AG09319 (cell line): ENCODE results near the gene PTF1A.
"Not testable (repeated sequence)": the region's sequence is repeated elsewhere in the genome, so short reads cannot be mapped to it uniquely, and the experiment has no call there.

ENCODE experiments used
- DNase-seq: peaks from one replicate; pipeline ENCODE4 v3.0.0-alpha.2; 2010; ENCODE audit warnings: low read depth; ENCODE audit errors: extremely low read depth
- TF ChIP-seq, protein P1 (sequence below): IDR thresholded peaks from 2 replicates; pipeline ENCODE4 v1.5.1; 2011; ENCODE audit warnings: low read depth, mild to moderate bottlenecking, inconsistent platforms, low read length, moderate library complexity

The PTF1A gene

DNA sequence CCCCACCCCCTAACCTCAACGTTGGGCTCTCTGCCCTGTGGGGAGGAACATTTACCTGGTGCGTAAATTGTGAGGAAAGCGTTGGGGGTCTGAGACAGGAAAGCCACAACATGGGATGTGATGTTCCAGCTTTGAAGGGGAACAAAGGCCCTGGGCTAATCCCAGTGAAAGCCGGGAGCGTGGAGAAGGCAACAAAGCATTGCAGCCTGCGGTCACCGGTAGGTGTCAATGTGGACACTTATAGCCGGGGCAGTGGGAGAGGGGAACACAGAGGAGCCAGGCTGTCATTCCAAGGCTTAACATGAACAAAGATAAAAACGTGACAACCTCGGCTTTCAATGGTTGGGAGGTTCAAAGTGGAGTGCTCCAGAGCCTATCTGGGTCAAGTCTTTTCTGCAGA is 12.7 kb downstream of the PTF1A start:
- no peak for DNase-seq
- TF ChIP-seq, protein P1, sequence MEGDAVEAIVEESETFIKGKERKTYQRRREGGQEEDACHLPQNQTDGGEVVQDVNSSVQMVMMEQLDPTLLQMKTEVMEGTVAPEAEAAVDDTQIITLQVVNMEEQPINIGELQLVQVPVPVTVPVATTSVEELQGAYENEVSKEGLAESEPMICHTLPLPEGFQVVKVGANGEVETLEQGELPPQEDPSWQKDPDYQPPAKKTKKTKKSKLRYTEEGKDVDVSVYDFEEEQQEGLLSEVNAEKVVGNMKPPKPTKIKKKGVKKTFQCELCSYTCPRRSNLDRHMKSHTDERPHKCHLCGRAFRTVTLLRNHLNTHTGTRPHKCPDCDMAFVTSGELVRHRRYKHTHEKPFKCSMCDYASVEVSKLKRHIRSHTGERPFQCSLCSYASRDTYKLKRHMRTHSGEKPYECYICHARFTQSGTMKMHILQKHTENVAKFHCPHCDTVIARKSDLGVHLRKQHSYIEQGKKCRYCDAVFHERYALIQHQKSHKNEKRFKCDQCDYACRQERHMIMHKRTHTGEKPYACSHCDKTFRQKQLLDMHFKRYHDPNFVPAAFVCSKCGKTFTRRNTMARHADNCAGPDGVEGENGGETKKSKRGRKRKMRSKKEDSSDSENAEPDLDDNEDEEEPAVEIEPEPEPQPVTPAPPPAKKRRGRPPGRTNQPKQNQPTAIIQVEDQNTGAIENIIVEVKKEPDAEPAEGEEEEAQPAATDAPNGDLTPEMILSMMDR = no peak

DNA sequence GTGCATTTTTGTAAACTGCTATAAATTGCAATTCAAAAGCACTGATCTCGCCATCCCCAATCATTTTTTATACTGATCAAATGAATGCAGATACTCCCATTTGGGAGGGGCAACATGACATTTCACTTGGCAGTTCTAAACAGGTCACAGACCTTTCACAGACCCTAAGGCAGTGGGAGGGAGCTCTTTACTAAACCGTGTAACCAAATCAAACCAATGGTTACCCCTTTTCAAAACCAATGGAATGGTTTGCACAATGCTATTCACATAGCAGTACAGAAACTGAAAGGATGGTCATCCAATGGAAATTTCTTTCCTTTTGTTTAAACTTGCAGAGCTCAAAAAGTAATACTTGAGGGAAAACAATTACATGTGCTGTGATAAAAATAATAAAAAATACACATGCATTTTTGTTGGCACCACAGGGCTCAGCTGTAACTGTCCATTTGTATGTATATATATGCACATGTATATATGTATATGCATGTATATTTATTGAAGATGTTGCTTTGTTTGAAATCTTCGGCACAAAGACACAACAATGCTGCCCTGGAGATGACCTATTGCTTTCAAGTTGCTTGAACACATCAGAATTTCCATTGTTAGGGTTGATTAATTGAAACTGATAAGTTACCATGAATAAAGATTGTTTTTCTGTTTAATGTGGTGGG is 14.0 kb downstream of the PTF1A start:
- TF ChIP-seq, protein P1 = no peak
- no peak for DNase-seq

DNA sequence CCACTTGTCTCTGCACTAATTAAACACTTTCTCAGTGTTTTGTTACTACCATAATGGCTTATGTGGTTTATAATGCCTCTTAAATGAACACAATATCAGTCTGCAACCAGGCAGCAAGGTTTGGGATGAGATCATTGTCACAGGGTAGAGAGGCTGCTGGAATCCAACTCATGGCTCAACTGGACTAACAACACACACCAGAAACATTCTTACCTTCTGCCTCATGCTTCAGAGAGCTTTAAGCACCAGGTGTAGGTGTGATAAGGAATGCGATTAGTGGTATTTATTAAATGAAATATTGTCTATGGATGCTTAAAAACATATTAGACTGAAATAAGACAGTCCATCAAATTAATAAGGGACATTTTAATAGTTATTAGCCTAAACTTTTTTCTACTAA is 25.4 kb downstream of the PTF1A start:
- TF ChIP-seq, protein P1 = no peak
- DNase-seq = no peak

DNA sequence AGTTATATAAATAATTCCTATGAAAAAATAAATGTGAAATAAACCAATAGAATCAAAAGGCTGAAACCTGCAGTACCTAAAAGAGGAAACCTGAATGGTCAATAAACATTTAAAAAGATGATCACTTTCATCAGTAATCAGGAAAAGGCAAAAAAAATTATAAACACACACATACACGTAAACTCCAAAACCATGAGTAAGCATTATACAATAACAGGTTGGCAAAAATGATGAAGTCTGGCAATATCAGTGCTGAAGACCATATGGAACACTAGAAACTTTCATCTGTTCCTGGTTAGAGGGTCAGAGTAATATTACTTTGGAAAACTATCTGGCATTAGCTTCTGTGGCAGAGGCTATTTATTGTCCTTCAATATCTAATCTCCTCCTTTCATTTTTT is 38.5 kb downstream of the PTF1A start:
- TF ChIP-seq, protein P1 = no peak
- no peak for DNase-seq

DNA sequence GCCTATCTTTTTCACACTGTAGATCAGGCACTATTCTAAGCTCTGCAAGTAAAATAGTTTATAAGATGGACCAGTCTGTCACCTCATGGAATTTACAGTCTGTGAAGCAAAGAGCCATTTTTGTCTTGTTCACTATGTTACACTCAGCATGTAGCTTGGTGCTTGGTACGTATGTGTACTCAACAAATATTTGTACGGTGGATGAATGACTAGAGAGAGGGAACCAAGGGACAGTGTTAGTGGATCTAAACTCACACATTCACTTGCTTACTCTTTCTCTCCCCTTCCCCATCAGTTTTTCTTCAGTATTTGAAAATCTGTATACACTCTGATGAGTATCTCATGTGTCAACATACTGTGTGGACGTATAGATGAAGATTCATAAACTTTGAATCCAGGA is 45.9 kb downstream of the PTF1A start:
- DNase-seq = no peak
- TF ChIP-seq, protein P1 = no peak

DNA sequence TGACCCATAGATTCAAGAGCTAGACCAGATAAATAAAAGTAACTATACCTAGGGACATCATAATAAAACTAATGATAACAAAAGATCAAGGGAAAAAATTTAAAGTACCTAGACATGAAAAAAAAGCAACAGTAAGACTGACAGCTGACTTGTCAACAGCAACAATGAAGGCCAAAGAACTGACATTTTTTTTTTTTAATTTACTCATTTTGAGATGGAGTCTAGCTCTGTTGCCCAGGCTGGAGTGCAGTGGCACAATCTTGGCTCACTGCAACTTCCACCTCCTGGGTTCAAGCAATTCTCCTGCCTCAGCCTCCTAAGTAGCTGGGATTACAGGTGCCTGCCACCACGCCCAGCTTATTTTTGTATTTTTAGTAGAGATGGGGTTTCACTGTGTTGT is 49.7 kb downstream of the PTF1A start:
- not testable (repeated sequence) for DNase-seq
